HEK293T (cell line): Measurements from ENCODE around the gene PDE2A.

ENCODE experiments used
- CTCF ChIA-PET: fragments of 350-600 bp; formaldehyde crosslinking; extraction: SDS; loops from one replicate; lab custom pipeline; 2021; ENCODE audit warnings: antibody characterized with exemption, inconsistent platforms; lab: Yijun Ruan, JAX
- POLR2A ChIA-PET: fragments of 350-600 bp; formaldehyde crosslinking; extraction: SDS; loops from one replicate; lab custom pipeline; 2020; ENCODE audit warnings: antibody characterized with exemption, inconsistent platforms; lab: Yijun Ruan, JAX
- DNase-seq: peaks from one replicate; pipeline ENCODE4 v3.0.0; 2012; ENCODE audit warnings: mixed read lengths; ENCODE audit errors: extremely low spot score
- ARNT ChIP-seq: fragments of 450-650 bp; IDR thresholded peaks from 2 replicates; pipeline ENCODE4 v1.6.1; 2017; ENCODE audit warnings: mild to moderate bottlenecking
- BHLHE40 ChIP-seq: fragments of 450-650 bp; IDR thresholded peaks from 2 replicates; pipeline ENCODE4 v1.6.1; 2016; ENCODE audit warnings: mild to moderate bottlenecking, moderate library complexity, borderline replicate concordance
- CTBP1 ChIP-seq: fragments of 450-650 bp; IDR thresholded peaks from 2 replicates; pipeline ENCODE4 v1.6.1; 2016; ENCODE audit warnings: borderline replicate concordance
- ELF4 ChIP-seq: fragments of 450-650 bp; IDR thresholded peaks from 2 replicates; pipeline ENCODE4 v1.6.1; 2017; ENCODE audit warnings: antibody characterized with exemption
- FOXA1 ChIP-seq: fragments of 450-650 bp; IDR thresholded peaks from 2 replicates; pipeline ENCODE4 v1.6.1; 2016; ENCODE audit warnings: mild to moderate bottlenecking
- FOXK2 ChIP-seq: fragments of 450-650 bp; IDR thresholded peaks from 2 replicates; pipeline ENCODE4 v1.6.1; 2016; ENCODE audit warnings: mild to moderate bottlenecking
- FOXM1 ChIP-seq: fragments of 450-650 bp; IDR thresholded peaks from 2 replicates; pipeline ENCODE4 v1.6.1; 2017; ENCODE audit warnings: mild to moderate bottlenecking, borderline replicate concordance
- HDGF ChIP-seq: fragments of 450-650 bp; IDR thresholded peaks from 2 replicates; pipeline ENCODE4 v1.6.1; 2017; ENCODE audit warnings: antibody characterized with exemption, borderline replicate concordance
- L3MBTL2 ChIP-seq: fragments of 450-650 bp; conservative IDR thresholded peaks from 2 replicates; pipeline ENCODE4 v1.6.1; 2016; ENCODE audit warnings: mild to moderate bottlenecking
- LEF1 ChIP-seq: fragments of 450-650 bp; IDR thresholded peaks from 2 replicates; pipeline ENCODE4 v1.6.1; 2017; ENCODE audit warnings: mild to moderate bottlenecking, borderline replicate concordance
- NFRKB ChIP-seq: fragments of 450-650 bp; IDR thresholded peaks from 2 replicates; pipeline ENCODE4 v1.6.1; 2016; ENCODE audit warnings: mild to moderate bottlenecking, moderate library complexity
- PKNOX1 ChIP-seq: fragments of 450-650 bp; IDR thresholded peaks from 2 replicates; pipeline ENCODE4 v1.6.1; 2016
- SP1 ChIP-seq: fragments of 450-650 bp; IDR thresholded peaks from 2 replicates; pipeline ENCODE4 v1.6.1; 2017
- SUZ12 ChIP-seq: fragments of 450-650 bp; IDR thresholded peaks from 2 replicates; pipeline ENCODE4 v1.6.1; 2016; ENCODE audit warnings: mild to moderate bottlenecking
- TARDBP ChIP-seq: fragments of 450-650 bp; IDR thresholded peaks from 2 replicates; pipeline ENCODE4 v1.6.1; 2016
- ZNF384 ChIP-seq: fragments of 450-650 bp; IDR thresholded peaks from 2 replicates; pipeline ENCODE4 v1.6.1; 2016

Gene PDE2A

GRCh38 chr11:72679869-72680268 is 5.6 kb upstream of the PDE2A start:
- no peak for DNase-seq
- TF ChIP-seq ZNF384 = no peak
- no peak for TF ChIP-seq FOXM1
- TF ChIP-seq SP1 = no peak
- TF ChIP-seq ELF4 = no peak
- no peak for TF ChIP-seq NFRKB
- no peak for TF ChIP-seq PKNOX1
- TF ChIP-seq FOXA1 = no peak
- no peak for TF ChIP-seq ARNT
- no peak for TF ChIP-seq TARDBP
- TF ChIP-seq SUZ12 = no peak
- TF ChIP-seq L3MBTL2 = no peak
- ChIA-PET CTCF (no interaction called here), POLR2A (no interaction called here)

GRCh38 chr11:72678524-72678923 is 4.3 kb upstream of the PDE2A start:
- no peak for DNase-seq
- ChIA-PET CTCF (interaction anchor here (1.2 kb wide), 1 partner anchor 88 kb away, joined by 3 read pairs; no protein-coding TSS in a partner anchor), POLR2A (interaction anchor here (0.9 kb wide), 1 partner anchor 68 kb away, joined by 3 read pairs; no protein-coding TSS in a partner anchor)
- TF ChIP-seq SUZ12 (no peak), PKNOX1 (no peak), TARDBP (no peak), FOXA1 (no peak), BHLHE40 (no peak)

GRCh38 chr11:72676861-72677341 is 2.7 kb upstream of the PDE2A start:
- CTCF ChIA-PET = interaction anchor here (0.7 to 1.0 kb wide), 2 partner anchors 39 to 206 kb away, joined by 3 read pairs; no protein-coding TSS in a partner anchor
- TF ChIP-seq SP1 = no peak
- TF ChIP-seq ZNF384 = no peak
- no peak for TF ChIP-seq HDGF
- TF ChIP-seq FOXM1 = no peak
- no peak for TF ChIP-seq SUZ12
- TF ChIP-seq BHLHE40 = no peak
- DNase-seq = peak; percentile 82
- POLR2A ChIA-PET = no interaction called here

GRCh38 chr11:72675221-72675620 is 999 bp upstream of the PDE2A start:
- no peak for DNase-seq
- CTCF ChIA-PET = interaction anchor here (1.1 to 1.5 kb wide), 3 partner anchors 8 to 204 kb away, joined by 4 to 8 read pairs (median 5); no protein-coding TSS in a partner anchor
- POLR2A ChIA-PET = no interaction called here
- TF ChIP-seq PKNOX1 (no peak), NFRKB (no peak), ARNT (no peak), ELF4 (no peak), TARDBP (no peak), FOXM1 (no peak), SP1 (no peak), FOXK2 (no peak), CTBP1 (no peak), ZNF384 (no peak), HDGF (no peak), SUZ12 (no peak), BHLHE40 (no peak), FOXA1 (no peak), LEF1 (no peak), L3MBTL2 (no peak)

GRCh38 chr11:72673284-72673942 is 809 bp downstream of the PDE2A start:
- ChIA-PET CTCF (interaction anchor here (0.9 kb wide), 1 partner anchor 11 kb away, joined by 4 read pairs; no protein-coding TSS in a partner anchor), POLR2A (no interaction called here)
- DNase-seq = no peak
- TF ChIP-seq ELF4 (no peak), LEF1 (no peak), NFRKB (no peak), BHLHE40 (no peak), SP1 (no peak), CTBP1 (no peak)

GRCh38 chr11:72672597-72673238 is 1.5 kb downstream of the PDE2A start:
- POLR2A ChIA-PET = no interaction called here
- DNase-seq = no peak
- CTCF ChIA-PET = interaction anchor here (0.6 to 1.2 kb wide), 2 partner anchors 11 to 73 kb away, joined by 3 to 6 read pairs; no protein-coding TSS in a partner anchor
- TF ChIP-seq ZNF384 (no peak), ARNT (no peak), FOXK2 (no peak), LEF1 (no peak), HDGF (no peak), L3MBTL2 (no peak), ELF4 (no peak), FOXM1 (no peak), SP1 (no peak), NFRKB (no peak), BHLHE40 (no peak), PKNOX1 (no peak)
